Effector memory CD8-positive, alpha-beta T cell (primary cell): ENCODE results near the gene CAVIN1.
"Not testable (repeated sequence)": the region's sequence is repeated elsewhere in the genome, so short reads cannot be mapped to it uniquely, and the experiment has no call there.

ENCODE experiments used
- ATAC-seq: fragments of 150-1000 bp; cut with Tn5 transposase; replicated peaks from 2 replicates; pipeline ENCODE4 v1.10.0; 2021; ENCODE audit warnings: mild to moderate bottlenecking, moderate library complexity
- DNase-seq, 3 experiments: peaks; one replicate each; pipeline ENCODE4 v3.0.0; 2021
- H3K27ac Mint-ChIP-seq, 2 donors: one replicate each; pipeline ENCODE4 v1.8.0; 2022; ENCODE audit warnings: mild to moderate bottlenecking in 2 of 2, mixed read lengths in 2 of 2, moderate library complexity in 2 of 2
- H3K27me3 Mint-ChIP-seq, 2 donors: one replicate each; pipeline ENCODE4 v1.8.0; 2022; ENCODE audit warnings: mixed read lengths in 2 of 2
- H3K36me3 Mint-ChIP-seq: one replicate; pipeline ENCODE4 v1.8.0; 2022; ENCODE audit warnings: mild to moderate bottlenecking, moderate library complexity, mixed read lengths; ENCODE audit not compliant: insufficient read depth
- H3K4me1 Mint-ChIP-seq, 2 donors: one replicate each; pipeline ENCODE4 v1.8.0; 2022; ENCODE audit warnings: low read depth in 2 of 2, mixed read lengths in 2 of 2
- H3K4me3 Mint-ChIP-seq, 2 donors: one replicate each; pipeline ENCODE4 v1.8.0; 2022; ENCODE audit warnings: mild to moderate bottlenecking in 2 of 2, mixed read lengths in 2 of 2, moderate library complexity in 2 of 2
- H3K9me3 Mint-ChIP-seq, 2 donors: one replicate each; pipeline ENCODE4 v1.8.0; 2022; ENCODE audit warnings: mixed read lengths in 2 of 2

CAVIN1 gene

GRCh38 chr17:42366176-42367023 lies 56.7 kb downstream of the CAVIN1 start:
- not testable (repeated sequence) for DNase-seq, H3K9me3 Mint-ChIP-seq, H3K4me3 Mint-ChIP-seq, H3K27me3 Mint-ChIP-seq, ATAC-seq
- Mint-ChIP-seq H3K27ac (peak overlapping the region in 1 of 2 donors; percentile 16), H3K4me1 (peaks cover 65 to 82% of the 10 kb centered on the region in 2 donors), H3K36me3 (peaks cover 26% of the 10 kb centered on the region)

GRCh38 chr17:42365136-42365535 lies 57.9 kb downstream of the CAVIN1 start:
- H3K27ac Mint-ChIP-seq, result peak overlapping the region; percentile 30 to 53

GRCh38 chr17:42363767-42364585 lies 59.1 kb downstream of the CAVIN1 start:
- ATAC-seq (no peak), DNase-seq (no peak)
- H3K36me3 Mint-ChIP-seq, result peaks cover 19% of the 10 kb centered on the region
- peak overlapping the region in 1 of 2 donors; percentile 51 for H3K27ac Mint-ChIP-seq
- H3K27me3 Mint-ChIP-seq, result no peaks in the 10 kb centered on the region
- H3K4me3 Mint-ChIP-seq, result no peak overlapping the region
- H3K4me1 Mint-ChIP-seq, result peaks cover 58 to 80% of the 10 kb centered on the region in 2 donors
- no peaks in the 10 kb centered on the region for H3K9me3 Mint-ChIP-seq

More at GRCh38 chr17:42365136-42365535, 57.9 kb downstream of the CAVIN1 start:
- Mint-ChIP-seq H3K9me3 (no peaks in the 10 kb centered on the region), H3K27me3 (no peaks in the 10 kb centered on the region), H3K4me3 (peak overlapping the region in 1 of 2 donors; percentile 10), H3K4me1 (peaks cover 59 to 80% of the 10 kb centered on the region in 2 donors), H3K36me3 (peaks cover 23% of the 10 kb centered on the region)
- ATAC-seq (no peak), DNase-seq (no peak)

- peak overlapping the region in 1 of 2 donors; percentile 0 for H3K4me3 Mint-ChIP-seq
- no peaks in the 10 kb centered on the region for H3K27me3 Mint-ChIP-seq
- peaks cover 19% of the 10 kb centered on the region for H3K36me3 Mint-ChIP-seq
Observed at GRCh38 chr17:42363231-42363630, 59.8 kb downstream of the CAVIN1 start.

GRCh38 chr17:42362245-42362961 lies 60.7 kb downstream of the CAVIN1 start:
- no peaks in the 10 kb centered on the region for H3K27me3 Mint-ChIP-seq
- DNase-seq, result no peak
- peak overlapping the region; percentile 80 to 89 for H3K27ac Mint-ChIP-seq
- H3K9me3 Mint-ChIP-seq, result no peaks in the 10 kb centered on the region
- no peak for ATAC-seq
- peaks cover 14% of the 10 kb centered on the region for H3K36me3 Mint-ChIP-seq
- peak overlapping the region; percentile 37 to 45 for H3K4me3 Mint-ChIP-seq
- H3K4me1 Mint-ChIP-seq, result peaks cover 51 to 78% of the 10 kb centered on the region in 2 donors

More at GRCh38 chr17:42363231-42363630, 59.8 kb downstream of the CAVIN1 start:
- DNase-seq, result no peak
- peak overlapping the region; percentile 51 to 89 for H3K27ac Mint-ChIP-seq
- no peak for ATAC-seq
- H3K4me1 Mint-ChIP-seq, result peaks cover 56 to 81% of the 10 kb centered on the region in 2 donors
- H3K9me3 Mint-ChIP-seq, result no peaks in the 10 kb centered on the region

- Mint-ChIP-seq H3K4me3 (peak overlapping the region; percentile 37 to 45), H3K9me3 (no peaks in the 10 kb centered on the region), H3K27ac (peak overlapping the region; percentile 80 to 89), H3K4me1 (peaks cover 46 to 77% of the 10 kb centered on the region in 2 donors), H3K27me3 (no peaks in the 10 kb centered on the region), H3K36me3 (peaks cover 11% of the 10 kb centered on the region)
- peak; percentile 12 to 40 (median 27) for DNase-seq
- peak; percentile 98 for ATAC-seq
Observed at GRCh38 chr17:42361781-42362186, 61.3 kb downstream of the CAVIN1 start.

- Mint-ChIP-seq H3K4me3 (peak overlapping the region in 1 of 2 donors; percentile 20), H3K4me1 (peaks cover 41 to 75% of the 10 kb centered on the region in 2 donors)
- DNase-seq, H3K27me3 Mint-ChIP-seq, ATAC-seq, H3K9me3 Mint-ChIP-seq, H3K36me3 Mint-ChIP-seq, H3K27ac Mint-ChIP-seq: not testable (repeated sequence)
Observed at GRCh38 chr17:42360388-42360787, 62.7 kb downstream of the CAVIN1 start.

- H3K27ac Mint-ChIP-seq, result peak overlapping the region; percentile 16 to 62
- no peaks in the 10 kb centered on the region for H3K9me3 Mint-ChIP-seq
- ATAC-seq (no peak), DNase-seq (no peak)
- peaks cover 37 to 68% of the 10 kb centered on the region in 2 donors for H3K4me1 Mint-ChIP-seq
- no peak overlapping the region for H3K4me3 Mint-ChIP-seq
- no peaks in the 10 kb centered on the region for H3K27me3 Mint-ChIP-seq
- peaks cover 3% of the 10 kb centered on the region for H3K36me3 Mint-ChIP-seq
Observed at GRCh38 chr17:42359133-42359532, 63.9 kb downstream of the CAVIN1 start.

GRCh38 chr17:42358434-42358833 lies 64.6 kb downstream of the CAVIN1 start:
- H3K4me1 Mint-ChIP-seq, result peaks cover 32 to 67% of the 10 kb centered on the region in 2 donors
- no peak overlapping the region for H3K27ac Mint-ChIP-seq
- no peak overlapping the region for H3K4me3 Mint-ChIP-seq
- no peaks in the 10 kb centered on the region for H3K27me3 Mint-ChIP-seq
- no peaks in the 10 kb centered on the region for H3K9me3 Mint-ChIP-seq
- DNase-seq (no peak), ATAC-seq (no peak)
- H3K36me3 Mint-ChIP-seq, result peaks cover 3% of the 10 kb centered on the region

- ATAC-seq (no peak), DNase-seq (no peak)
- Mint-ChIP-seq H3K4me3 (peak overlapping the region in 1 of 2 donors; percentile 21), H3K36me3 (peaks cover under 1% of the 10 kb centered on the region), H3K27me3 (no peaks in the 10 kb centered on the region), H3K9me3 (no peaks in the 10 kb centered on the region), H3K27ac (peak overlapping the region in 1 of 2 donors; percentile 65), H3K4me1 (peaks cover 18 to 39% of the 10 kb centered on the region in 2 donors)
Observed at GRCh38 chr17:42354956-42355843, 67.9 kb downstream of the CAVIN1 start.
